NCI-H2227 treated with DMSO at 0.1 percent for 48 hours (cell line): ENCODE results near the gene KLHL26.

Source experiments
- DNase-seq: peaks from one replicate; lab custom pipeline; 2025; lab: John Stamatoyannopoulos, UW

The KLHL26 gene

GRCh38 chr19:18603255-18603957, 33.4 kb upstream of the KLHL26 start:
- no peak for DNase-seq

DNA sequence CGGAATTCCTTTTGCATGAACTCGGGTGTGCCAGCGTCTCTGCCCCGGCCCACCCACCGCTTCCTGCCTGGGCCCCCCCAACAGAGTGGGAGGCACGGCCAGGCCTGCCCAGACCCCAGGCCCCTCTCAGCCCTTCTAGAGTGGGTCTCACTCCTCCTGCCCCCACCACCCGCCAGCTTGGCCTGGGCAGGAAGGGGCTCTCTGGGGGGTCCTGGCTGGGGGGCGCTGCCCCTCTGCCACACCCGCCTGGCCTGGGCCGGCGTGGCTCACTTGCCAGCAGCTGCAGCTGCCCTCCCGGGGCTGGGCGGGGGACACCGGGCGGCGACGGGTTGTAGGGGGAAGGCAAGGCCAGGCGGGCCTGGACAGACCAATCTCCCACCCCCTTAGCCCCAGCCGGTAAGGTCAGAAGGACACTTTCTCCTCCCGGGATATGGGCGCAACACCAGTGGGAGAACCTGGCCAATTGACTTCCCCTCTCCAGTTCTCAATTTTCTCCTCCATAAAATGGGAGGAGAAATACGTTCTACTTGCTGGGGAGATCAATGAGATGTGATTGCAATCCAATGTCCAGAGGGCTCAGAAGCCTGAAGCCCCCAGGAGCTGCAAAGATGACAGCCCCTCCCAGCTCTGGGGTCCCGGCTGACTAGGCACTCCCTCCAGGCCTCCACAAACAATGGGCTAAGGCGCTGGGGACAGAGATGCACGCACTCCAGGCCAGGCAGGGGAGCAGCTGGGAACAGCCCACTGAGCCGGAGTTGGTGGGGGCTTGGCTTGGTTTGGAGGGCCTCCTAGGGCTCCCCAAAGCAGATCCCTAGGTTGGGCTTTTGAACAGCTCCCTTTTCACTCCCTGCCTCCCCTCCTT, 32.6 kb upstream of the KLHL26 start:
- DNase-seq = no peak

- no peak for DNase-seq
These were observed 32.0 kb upstream of the KLHL26 start for GRCh38 chr19:18604820-18605159.

GRCh38 chr19:18605196-18605545, 31.7 kb upstream of the KLHL26 start:
- no peak for DNase-seq

DNA sequence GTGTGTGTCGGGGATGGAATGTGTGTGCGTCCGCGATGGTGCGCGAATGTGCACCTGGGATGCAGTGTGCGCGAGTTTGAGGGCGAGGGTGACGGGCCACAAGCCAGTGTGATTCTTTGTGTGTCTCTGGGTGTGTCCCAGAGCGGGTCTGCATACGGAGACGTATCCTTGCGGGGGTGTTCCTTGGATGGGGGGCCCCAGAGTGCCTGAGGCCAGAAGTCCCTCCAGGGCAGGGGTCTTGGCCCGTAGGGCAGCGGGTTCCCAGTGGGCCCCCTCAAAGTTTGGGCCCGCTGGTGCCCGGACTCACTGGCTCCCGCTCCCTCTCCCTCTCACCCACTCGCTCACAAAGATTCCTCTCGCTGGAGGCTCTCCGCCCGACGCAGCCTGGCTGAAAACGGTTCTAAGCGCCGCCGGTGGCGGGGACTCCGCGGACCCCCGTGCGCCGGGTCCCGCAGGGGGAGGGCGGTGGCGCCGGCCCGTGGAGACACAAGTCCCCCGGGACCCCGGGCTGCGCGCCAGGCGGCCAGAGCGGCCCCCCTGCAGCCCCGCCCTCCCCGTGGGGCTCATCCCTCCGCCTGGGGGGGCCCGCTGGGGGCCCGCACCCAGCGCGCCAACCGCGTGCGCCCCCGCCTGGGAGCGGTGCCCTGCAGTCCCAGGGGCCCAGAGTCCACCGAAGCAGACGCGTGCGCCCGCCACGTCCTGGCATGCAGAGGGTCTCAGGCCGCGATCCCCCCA, 31.1 kb upstream of the KLHL26 start:
- no peak for DNase-seq

DNA sequence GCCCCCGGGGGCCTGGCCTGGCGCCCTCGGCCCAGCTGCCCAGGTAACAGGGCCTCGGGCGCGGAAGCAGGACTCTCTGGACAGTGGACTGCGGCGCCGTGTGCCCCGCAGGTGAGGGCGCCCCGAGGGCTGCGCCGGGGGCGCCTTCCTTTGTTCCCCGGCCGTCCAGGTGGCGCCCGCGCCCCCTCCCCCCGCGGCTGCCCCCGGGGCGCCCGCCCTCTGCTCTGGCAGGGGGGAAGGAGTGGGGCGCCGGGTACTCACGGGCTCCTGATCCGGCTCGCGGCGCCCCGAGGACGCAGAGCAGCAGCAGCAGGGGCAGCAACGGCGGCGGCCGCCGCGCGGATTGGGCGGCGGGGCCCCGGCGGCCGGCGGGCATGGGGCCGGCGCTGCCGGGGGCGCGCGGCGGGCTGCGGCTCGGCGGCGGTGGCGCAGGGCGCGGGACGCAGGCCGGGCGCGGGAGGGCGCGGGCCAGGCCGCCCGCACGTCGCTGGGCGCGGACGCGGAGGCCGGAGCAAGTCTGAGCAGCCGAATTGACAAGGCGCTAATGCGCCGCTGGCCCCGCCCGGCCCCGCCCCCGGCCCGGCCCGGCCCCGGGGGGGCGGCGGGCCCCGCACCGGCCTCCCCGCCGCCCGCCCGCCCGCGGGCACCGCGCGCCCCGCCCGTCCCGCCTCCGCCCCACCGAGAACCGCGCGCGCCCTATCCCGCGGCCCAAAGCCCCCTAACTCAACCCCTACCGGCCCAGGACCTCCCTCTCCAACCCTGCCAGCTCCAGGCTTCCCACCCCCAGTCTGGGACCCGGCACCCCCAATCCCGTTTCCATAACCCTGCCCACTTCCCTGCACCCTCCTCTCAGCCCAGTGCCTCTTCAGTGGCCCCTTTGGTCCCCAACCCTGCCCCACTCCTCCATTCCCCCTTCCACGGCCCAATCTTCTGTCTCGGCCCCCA, 30.3 kb upstream of the KLHL26 start, which contains the start of gene CRLF1:
Gene CRLF1, minus strand, starts transcription at position 519 of the 945 bp plus-strand sequence. Its CDS starts 143 bp downstream, at position 376.
- no peak for DNase-seq

DNA sequence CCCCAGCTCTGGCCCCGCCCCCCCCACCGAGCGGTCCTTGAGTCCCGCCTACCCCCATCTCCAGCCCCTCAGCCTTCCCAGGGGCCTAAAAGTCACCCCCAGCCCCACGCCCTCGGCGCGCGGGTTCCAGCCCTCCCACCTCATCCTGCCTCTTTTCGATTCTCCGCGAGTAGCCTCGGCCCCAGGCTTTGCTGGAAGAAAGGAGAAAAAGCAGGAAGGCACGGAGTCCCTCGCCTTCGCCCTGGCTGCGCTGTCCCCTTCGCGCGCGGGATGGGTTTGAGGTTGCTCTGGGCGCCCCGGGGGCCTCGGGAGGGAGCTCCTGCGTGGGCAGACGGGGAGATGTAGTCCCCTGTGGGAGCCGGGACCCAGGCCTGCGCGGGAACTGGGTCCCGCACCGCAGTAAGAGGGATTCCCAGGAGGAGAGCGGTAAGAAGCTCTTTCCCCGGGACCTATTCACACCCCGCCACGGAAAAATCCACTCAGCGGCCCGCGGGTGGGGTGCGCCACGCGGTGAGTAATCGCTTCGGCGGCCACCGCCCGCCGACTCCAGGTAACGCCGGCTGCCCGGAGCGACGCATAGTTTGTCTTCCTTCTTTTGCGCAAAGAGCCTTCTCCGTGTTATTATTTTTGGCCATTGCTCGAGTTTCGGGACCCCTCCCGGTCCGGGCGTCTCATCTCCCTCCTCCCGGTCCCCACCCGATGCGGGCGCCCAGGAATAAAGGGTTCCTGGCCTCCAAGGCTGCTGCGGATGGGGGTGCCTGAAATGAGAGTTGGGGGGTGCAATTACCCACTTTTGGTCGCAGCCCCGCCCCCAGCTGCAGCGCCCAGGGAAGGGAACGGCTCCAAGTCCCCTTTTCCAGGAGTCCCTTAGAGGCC, 29.4 kb upstream of the KLHL26 start:
- DNase-seq = no peak

DNA sequence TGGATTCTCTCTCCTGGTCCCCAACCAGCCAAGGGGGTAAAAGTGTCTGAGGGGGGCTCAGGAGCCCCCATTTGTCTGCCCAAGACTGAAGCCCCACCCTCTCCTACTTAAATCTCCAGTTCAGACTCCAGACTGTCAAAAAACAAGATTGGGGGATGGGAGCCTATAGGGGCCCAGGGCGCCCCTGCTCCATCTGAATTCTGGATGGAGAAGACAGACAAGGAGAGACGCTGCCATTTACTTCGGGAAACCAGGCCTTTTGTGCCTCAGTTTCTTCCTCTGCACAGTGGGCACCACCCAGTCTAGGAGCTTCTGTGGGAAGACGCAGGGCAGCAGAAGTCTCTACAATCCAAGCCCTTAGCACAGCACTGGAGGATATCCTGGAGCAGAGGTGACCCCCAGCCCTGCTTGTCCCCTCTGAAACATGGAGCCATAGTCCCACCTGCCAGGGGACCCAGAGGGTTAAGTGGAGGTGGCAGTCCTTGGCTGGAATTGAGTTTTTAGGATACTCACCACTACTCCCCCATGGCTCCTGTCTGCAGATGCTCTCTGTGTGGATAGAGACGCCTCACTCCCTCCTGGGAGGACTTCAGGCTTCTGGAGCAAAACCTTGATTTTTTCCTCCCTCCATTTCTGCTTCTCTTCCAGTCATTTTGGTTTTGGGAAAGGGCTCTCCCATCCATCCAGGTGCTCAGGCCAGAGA, 28.6 kb upstream of the KLHL26 start:
- DNase-seq = no peak

DNA sequence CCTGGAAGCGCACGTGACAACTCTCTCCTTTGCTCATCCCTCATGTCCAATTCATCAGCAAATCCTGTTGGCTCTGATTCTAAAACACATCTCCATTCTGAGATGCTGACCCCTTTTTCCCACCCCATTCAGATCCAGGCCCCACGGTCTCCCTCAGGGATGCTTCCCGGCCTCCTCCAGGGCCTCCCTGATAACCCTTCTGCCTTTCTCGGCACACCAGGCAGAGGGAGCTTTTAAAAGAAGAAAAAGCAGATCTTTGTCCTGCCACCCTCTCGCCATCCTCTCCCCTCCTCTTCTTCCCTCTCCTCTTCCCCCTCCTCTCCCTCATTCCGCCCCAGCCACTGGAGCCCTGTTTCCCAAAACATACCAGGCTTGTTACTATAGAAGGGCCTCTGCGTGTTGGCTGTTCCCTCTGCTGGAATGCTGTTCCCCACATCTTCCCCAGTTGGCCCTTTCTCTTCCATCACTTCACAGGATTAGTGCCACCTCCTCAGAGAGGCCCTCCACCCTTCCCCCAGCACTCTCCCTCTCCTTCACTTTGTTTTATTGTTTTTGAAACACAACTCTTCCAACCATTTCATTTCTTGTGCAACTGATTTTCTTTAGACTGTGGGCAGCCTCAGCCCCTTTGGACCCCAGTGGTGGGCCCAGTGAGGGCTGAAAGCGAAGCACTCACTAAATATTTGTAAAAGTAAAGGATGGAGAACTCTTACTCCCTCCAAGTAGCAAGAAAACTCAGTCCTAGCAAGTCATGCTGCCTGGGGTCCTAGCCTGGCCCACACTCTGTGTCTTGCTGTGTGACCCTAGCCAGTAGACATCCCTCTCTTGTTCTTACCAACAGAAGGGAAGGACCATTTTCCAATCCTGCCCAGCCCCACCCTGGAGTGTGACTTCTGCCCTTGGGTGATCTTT, 27.8 kb upstream of the KLHL26 start:
- DNase-seq = no peak

DNA sequence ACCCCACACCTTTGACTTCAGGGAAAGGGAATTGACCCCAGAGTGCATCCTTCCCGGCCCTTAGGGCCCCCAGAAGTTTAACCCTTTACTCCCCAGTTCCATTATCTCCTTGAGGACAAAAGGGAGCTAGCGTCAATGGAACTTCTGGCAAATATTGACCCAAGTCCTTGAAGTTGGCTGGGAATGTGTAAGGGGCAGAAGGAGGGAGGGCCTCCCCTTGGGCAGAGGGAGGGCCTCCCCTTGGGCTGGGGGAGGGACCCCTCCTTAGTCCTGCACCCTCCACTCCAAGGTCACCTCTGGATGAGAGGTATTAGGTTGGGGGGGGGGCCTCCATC, 27.1 kb upstream of the KLHL26 start:
- DNase-seq = no peak

DNA sequence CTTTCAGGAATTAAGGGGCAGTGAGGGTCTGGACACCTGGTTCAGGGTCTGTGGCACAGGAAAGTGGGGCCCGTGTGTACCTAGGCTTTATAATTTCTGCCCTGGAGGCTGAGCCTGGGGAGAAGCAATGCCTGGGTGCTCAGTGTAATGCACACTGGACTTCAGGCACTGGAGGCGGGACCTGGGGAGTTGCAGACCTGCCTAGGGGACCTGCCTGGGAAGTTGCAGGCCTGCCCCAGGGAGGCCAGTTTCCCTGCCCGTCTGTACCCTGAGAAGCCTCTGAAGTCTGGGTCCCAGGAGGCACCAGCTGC, 26.6 kb upstream of the KLHL26 start:
- DNase-seq = no peak

DNA sequence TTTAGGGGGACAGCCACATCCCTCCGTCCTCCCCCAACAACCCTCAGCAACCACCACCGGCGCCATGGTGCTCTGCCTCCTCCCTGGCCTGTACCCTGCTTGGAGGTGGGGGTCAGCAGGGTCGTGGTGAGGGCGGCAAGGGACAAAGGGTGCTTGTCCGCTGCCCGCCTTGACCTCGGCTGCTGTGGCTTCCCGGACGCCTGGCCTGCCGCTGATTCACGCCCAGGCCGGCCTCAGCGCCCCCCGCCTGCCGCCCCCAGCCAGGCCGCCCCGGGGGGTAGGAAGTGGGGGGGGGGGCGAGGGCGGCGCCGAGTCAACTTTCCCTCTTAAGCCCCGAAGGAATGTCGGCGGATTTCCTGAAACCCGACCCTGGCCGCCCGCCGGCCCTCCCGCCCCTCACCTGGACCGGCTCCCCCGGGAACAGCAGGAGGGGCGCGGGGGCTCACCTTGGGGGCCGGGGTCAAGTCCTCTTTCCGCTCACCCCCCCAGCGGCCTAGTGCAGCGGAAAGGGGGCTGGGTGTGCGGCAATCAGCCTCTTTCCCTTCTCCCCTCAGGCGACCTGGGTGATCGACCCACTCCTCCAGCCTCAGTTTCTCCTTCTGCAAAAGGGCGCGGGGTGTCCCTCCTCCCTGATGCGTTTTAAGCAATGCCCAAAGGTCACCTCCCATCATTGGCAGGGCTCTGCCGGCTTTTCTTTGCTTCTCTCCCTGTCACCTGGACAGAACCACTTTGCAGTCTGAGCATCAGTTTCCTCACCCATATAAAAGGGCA, 26.1 kb upstream of the KLHL26 start:
- DNase-seq = no peak

DNA sequence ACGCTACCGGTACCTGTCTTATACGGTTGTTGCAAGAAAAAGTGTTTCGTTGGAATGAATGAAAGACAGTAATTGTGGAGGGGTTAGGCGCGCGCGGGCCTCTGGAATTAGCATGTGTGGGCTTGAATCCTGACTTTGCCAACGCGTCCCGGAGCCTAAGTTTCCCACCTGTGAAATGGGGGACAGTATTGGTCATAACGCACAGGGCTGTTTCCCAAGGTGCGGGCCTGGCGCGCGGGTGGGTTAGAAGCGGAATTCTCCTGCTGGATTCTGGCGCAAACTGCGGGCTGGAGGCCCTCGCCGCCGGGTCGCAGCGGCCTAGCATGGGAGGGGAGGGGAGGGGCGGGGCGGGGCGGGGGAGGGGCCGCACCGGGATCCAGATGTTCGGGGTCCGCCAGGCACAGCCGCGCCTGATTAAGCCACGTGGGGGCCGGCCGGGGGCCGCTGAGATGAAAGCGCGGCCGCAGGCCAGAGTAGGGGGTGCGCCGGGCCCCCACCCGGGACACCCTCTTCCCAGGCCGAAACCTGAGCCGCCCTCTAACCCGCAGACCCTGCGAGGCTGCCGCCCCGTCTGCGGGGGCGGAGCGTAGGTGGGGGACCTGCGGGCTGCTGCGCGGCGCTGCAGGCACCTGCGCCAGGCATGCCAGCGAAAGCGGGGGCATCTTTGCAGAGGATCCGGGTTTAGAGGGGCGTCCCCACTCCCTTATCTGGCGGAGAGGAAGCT, 25.3 kb upstream of the KLHL26 start:
- DNase-seq = no peak

GRCh38 chr19:18612051-18612771, 24.6 kb upstream of the KLHL26 start:
- DNase-seq = no peak

GRCh38 chr19:18612772-18613588, 23.8 kb upstream of the KLHL26 start, which contains the start of gene TMEM59L:
Gene TMEM59L, plus strand, starts transcription at chr19:18612870. Its CDS starts 89 bp downstream, at chr19:18612959.
- DNase-seq = no peak

DNA sequence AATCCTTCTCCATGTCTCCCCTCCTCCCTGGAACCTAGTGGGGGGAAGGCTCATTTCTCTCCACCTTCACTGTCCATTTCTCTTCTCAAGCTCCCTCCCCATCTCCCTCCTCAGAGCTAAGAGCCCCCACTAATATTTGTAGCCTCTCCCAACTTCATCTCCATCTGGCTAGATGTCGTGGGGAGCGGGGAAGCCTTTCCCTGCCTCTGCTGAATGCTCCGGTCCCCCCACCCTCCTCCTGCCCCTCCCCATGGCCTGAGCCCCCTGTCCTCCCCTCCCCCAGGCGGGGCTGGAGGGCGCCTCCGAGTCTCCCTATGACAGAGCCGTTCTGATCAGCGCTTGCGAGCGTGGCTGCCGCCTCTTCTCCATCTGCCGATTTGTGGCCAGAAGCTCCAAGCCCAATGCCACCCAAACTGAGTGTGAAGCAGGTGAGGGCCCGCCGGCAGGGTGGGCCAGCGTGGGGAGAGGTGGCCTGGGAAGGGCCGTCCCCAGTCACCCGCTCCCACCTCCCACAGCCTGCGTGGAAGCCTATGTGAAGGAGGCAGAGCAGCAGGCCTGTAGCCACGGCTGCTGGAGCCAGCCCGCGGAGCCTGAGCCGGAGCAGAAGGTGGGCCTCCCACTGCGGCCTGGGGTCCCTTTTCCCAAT, 23.1 kb upstream of the KLHL26 start:
- DNase-seq = no peak
